ENCODE measurements around the gene WNK3.

WNK3 gene

GRCh38 chrX:54157561-54157960 lies 200.3 kb downstream of the WNK3 start:
- DNase-seq = no peak

Measured in DMS153 (cell line).